ENCODE measurements around the gene SMIM45.

SMIM45 gene

DNA sequence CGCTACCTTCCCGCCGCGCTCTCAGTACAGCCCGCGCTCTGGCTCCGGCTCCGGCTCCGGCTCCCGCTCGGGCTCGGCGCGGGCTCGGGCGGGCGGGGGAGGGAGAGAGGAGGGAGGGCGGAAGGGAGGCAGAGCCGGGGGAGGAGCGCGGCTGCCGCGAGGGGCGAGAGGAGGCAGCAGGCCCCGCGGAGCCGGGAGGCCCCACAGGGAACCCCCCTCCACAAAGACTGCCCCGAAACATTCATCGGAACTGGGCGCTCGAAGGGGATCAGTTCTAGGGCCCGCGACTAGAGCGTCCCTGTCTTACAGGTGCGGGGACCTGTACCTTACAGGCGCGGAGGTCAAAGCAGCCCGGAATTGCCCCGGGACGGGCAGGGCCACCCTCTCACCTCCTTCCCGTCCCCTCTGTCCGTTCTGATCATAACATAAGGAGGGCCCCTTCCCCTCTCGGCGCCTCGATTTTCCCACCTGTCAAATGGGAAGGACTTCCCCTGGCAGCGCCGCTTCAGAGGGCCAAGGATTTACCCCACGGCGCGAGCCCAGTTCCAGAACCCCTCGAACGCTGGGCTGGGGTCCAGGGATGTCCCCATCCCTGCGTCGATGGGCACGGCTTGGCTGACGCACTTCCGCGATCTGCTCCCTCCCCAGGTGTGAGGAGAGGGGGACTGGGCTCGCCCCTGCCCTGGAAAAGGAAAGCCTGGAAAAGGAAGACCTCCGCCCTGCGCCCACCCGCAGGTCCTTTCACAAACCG, 36.7 kb upstream of the SMIM45 start, which contains the start of gene SHISA8:
SHISA8 (minus strand) TSS at position 40 of the 751 bp plus-strand sequence. CDS start 407 bp downstream, outside the sequence.
- Histone ChIP-seq H3K36me3 (no peaks in the 10 kb centered on the region), H3K9me3 (no peaks in the 10 kb centered on the region), H3K4me3 (peak within 1 kb of the TSS in 1 of 2 donors; percentile 50), H3K27ac (no peak within 1 kb of the TSS), H3K27me3 (peaks cover 12 to 53% of the 10 kb centered on the region in 2 donors), H3K4me1 (peaks cover 0 to 56% of the 10 kb centered on the region in 2 donors)
- no peak for DNase-seq (ENCODE audit: low spot score)
- TF ChIP-seq CTCF (IDR thresholded peaks at IDR 0.05) = no peak

- Histone ChIP-seq H3K4me3 (no peak overlapping the region), H3K36me3 (no peaks in the 10 kb centered on the region), H3K27ac (no peak overlapping the region), H3K27me3 (peaks cover 12 to 49% of the 10 kb centered on the region in 2 donors), H3K9me3 (no peaks in the 10 kb centered on the region), H3K4me1 (peaks cover 0 to 52% of the 10 kb centered on the region in 2 donors)
- DNase-seq (ENCODE audit: low spot score) = no peak
- TF ChIP-seq CTCF (IDR thresholded peaks at IDR 0.05) = no peak
These were observed 36.0 kb upstream of the SMIM45 start for GRCh38 chr22:41915786-41916493.

GRCh38 chr22:41916745-41917358, 35.1 kb upstream of the SMIM45 start:
- H3K27me3 ChIP-seq = peaks cover 12 to 42% of the 10 kb centered on the region in 2 donors
- peaks cover 0 to 46% of the 10 kb centered on the region in 2 donors for H3K4me1 ChIP-seq
- no peak for TF ChIP-seq CTCF (IDR thresholded peaks at IDR 0.05)
- H3K9me3 ChIP-seq = no peaks in the 10 kb centered on the region
- no peak overlapping the region for H3K4me3 ChIP-seq
- H3K27ac ChIP-seq = no peak overlapping the region
- no peak for DNase-seq (ENCODE audit: low spot score)
- H3K36me3 ChIP-seq = no peaks in the 10 kb centered on the region

GRCh38 chr22:41917375-41917902, 34.5 kb upstream of the SMIM45 start:
- no peak overlapping the region for H3K4me3 ChIP-seq
- peaks cover 0 to 46% of the 10 kb centered on the region in 2 donors for H3K4me1 ChIP-seq
- DNase-seq (ENCODE audit: low spot score) = no peak
- no peak overlapping the region for H3K27ac ChIP-seq
- peaks cover 12 to 40% of the 10 kb centered on the region in 2 donors for H3K27me3 ChIP-seq
- H3K9me3 ChIP-seq = no peaks in the 10 kb centered on the region
- no peaks in the 10 kb centered on the region for H3K36me3 ChIP-seq
- no peak for TF ChIP-seq CTCF (IDR thresholded peaks at IDR 0.05)

DNA sequence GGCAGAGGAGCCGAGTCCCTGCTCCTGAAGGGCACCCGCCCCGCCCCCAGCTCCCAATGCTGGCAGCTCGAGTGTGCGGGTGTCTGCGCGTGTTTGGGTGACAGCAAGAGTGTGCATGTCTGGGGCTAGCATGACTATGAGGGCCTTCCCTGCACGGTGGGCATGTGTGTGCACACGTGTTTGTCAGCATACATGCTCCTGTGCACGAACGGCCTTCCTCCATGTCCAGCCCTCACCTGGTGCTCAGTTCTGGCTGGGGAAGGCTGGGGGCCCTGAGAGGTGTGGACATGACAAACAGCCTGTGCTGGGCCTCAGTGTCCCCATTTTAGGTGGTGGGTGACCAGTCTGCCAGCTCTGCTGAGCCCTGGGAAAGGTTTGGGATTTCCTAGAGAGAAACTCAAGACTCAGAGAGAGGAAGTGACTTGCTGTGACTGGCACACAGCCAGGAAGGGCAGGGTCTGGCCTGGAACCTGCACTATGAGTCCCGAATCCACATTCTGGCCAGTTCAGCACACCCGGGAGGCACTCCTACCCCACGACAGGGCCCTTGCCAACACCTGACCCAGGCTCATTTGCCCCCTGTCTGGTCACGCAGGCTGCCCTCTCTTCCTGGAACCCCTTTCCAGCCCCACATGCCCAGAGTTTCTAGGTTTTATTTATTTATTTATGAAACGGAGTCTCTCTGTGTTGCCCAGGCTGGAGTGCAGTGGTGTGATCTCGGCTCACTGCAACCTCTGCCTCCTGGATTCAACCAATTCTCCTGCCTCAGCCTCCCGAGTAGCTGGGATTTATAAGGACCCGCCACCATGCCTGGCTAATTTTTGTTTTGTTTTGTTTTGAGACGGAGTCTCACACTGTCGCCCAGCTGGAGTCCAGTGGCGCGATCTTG, 33.8 kb upstream of the SMIM45 start:
- H3K27me3 ChIP-seq = peaks cover 8 to 33% of the 10 kb centered on the region in 2 donors
- no peak for DNase-seq (ENCODE audit: low spot score)
- H3K36me3 ChIP-seq = no peaks in the 10 kb centered on the region
- H3K27ac ChIP-seq = no peak overlapping the region
- no peaks in the 10 kb centered on the region for H3K9me3 ChIP-seq
- no peak overlapping the region for H3K4me3 ChIP-seq
- no peak for TF ChIP-seq CTCF (IDR thresholded peaks at IDR 0.05)
- H3K4me1 ChIP-seq = peaks cover 0 to 46% of the 10 kb centered on the region in 2 donors
